Thoracic aorta (tissue), 2 donors: ENCODE measurements around the gene RDH16. TPM values are rescaled to one million over a fixed set of nuclear protein-coding genes. Genes with fewer than 3 reads are reported as not detected.
"Not testable (repeated sequence)": the region's sequence is repeated elsewhere in the genome, so short reads cannot be mapped to it uniquely, and the experiment has no call there.

Experiments
- ATAC-seq: fragments of 150-250 bp; one replicate; pipeline ENCODE4 v1.8.0; 2017; ENCODE audit warnings: low read depth; ENCODE audit not compliant: insufficient number of reproducible peaks, low FRiP score
- DNase-seq: peaks from one replicate; pipeline ENCODE4 v3.0.0-alpha.2; 2020; ENCODE audit warnings: low spot score
- H3K27ac ChIP-seq, 2 donors: fragments of 200-600 bp; sonication (generic); 1 replicate in 1 of 2; 2 replicates in 1 of 2; pipeline ENCODE4 v1.5.1; 2016; ENCODE audit warnings: mild to moderate bottlenecking in 2 of 2, moderate library complexity in 2 of 2
- H3K27me3 ChIP-seq: fragments of 200-600 bp; sonication (generic); replicated peaks from 2 replicates; pipeline ENCODE4 v1.6.0; 2016; ENCODE audit warnings: mild to moderate bottlenecking; ENCODE audit not compliant: insufficient read depth
- H3K36me3 ChIP-seq: fragments of 200-600 bp; sonication (generic); one replicate; pipeline ENCODE4 v1.5.1; 2016
- H3K4me1 ChIP-seq, 2 donors: fragments of 200-600 bp; sonication (generic); 1 replicate in 1 of 2; 2 replicates in 1 of 2; pipeline versions ENCODE4 v1.5.1 to v1.6.0; 2016; ENCODE audit warnings: low read depth in 2 of 2, mild to moderate bottlenecking in 1 of 2; ENCODE audit not compliant: control insufficient read depth in 1 of 2
- H3K4me3 ChIP-seq: fragments of 200-600 bp; sonication (generic); 2 replicates; pipeline ENCODE4 v1.5.1; 2016; ENCODE audit warnings: mild to moderate bottlenecking
- H3K9me3 ChIP-seq: fragments of 200-600 bp; sonication (generic); 2 replicates; pipeline ENCODE4 v1.5.1; 2016
- total RNA-seq, 2 donors: library from RNA; depleted of rRNA; stranded (reverse); fragments of >200 nt; gene quantifications; one replicate each; pipeline versions ENCODE4 v1.1.0 to v1.2.3, GENCODE V29; 2016
- TF ChIP-seq, protein P1 (sequence below): fragments of 200-600 bp; sonication (generic); IDR thresholded peaks from one replicate; pipeline ENCODE4 v1.5.1; 2019; ENCODE audit warnings: antibody characterized with exemption

RDH16 gene
- total RNA-seq, 2 donors from 2014 or later = 0.54 to 0.71 TPM

DNA sequence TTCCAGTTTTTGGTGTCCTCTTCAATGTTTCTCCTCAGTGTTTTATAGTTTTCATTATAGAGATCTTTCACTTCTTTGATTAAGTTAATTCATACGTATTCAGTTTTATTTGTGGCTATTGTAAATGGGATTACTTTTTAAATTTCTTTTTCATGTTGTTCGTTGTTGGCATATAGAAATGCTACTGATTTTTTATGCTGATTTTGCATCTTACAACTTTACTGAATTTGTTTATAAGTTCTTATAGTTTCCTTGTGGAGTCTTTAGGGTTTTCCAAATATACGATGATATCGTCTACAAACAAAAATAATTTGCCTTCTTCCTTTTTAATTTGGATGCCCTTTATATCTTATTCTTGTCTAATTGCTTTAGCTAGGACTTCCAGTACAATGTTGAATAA is 13.5 kb downstream of the RDH16 start:
- Histone ChIP-seq H3K36me3 (no peaks in the 10 kb centered on the region), H3K9me3 (no peaks in the 10 kb centered on the region), H3K4me3 (no peak overlapping the region), H3K27me3 (no peaks in the 10 kb centered on the region), H3K4me1 (no peaks in the 10 kb centered on the region), H3K27ac (no peak overlapping the region)
- DNase-seq (no peak), ATAC-seq (no peak)
- TF ChIP-seq, protein P1, sequence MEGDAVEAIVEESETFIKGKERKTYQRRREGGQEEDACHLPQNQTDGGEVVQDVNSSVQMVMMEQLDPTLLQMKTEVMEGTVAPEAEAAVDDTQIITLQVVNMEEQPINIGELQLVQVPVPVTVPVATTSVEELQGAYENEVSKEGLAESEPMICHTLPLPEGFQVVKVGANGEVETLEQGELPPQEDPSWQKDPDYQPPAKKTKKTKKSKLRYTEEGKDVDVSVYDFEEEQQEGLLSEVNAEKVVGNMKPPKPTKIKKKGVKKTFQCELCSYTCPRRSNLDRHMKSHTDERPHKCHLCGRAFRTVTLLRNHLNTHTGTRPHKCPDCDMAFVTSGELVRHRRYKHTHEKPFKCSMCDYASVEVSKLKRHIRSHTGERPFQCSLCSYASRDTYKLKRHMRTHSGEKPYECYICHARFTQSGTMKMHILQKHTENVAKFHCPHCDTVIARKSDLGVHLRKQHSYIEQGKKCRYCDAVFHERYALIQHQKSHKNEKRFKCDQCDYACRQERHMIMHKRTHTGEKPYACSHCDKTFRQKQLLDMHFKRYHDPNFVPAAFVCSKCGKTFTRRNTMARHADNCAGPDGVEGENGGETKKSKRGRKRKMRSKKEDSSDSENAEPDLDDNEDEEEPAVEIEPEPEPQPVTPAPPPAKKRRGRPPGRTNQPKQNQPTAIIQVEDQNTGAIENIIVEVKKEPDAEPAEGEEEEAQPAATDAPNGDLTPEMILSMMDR = no peak

DNA sequence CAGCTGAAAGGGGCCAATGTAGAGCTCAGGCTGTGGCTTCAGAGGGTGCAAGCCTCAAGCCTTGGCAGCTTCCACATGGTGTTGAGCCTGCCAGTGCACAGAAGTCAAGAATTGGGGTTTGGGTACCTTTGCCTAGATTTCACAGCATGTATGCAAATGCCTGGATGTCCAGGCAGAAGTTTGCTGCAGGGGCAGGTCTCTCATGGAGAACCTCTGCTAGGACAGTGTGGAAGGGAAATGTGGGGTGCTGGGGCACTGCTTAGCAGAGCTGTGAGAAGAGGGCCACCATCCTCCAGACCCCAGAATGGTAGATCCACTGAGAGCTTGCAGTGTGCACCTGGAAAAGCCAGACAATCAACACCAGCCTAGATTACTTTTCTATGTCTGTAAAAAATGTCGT is 14.0 kb downstream of the RDH16 start:
- not testable (repeated sequence) for ATAC-seq, H3K4me3 ChIP-seq, H3K4me1 ChIP-seq, H3K9me3 ChIP-seq, DNase-seq, H3K36me3 ChIP-seq, H3K27ac ChIP-seq, H3K27me3 ChIP-seq

DNA sequence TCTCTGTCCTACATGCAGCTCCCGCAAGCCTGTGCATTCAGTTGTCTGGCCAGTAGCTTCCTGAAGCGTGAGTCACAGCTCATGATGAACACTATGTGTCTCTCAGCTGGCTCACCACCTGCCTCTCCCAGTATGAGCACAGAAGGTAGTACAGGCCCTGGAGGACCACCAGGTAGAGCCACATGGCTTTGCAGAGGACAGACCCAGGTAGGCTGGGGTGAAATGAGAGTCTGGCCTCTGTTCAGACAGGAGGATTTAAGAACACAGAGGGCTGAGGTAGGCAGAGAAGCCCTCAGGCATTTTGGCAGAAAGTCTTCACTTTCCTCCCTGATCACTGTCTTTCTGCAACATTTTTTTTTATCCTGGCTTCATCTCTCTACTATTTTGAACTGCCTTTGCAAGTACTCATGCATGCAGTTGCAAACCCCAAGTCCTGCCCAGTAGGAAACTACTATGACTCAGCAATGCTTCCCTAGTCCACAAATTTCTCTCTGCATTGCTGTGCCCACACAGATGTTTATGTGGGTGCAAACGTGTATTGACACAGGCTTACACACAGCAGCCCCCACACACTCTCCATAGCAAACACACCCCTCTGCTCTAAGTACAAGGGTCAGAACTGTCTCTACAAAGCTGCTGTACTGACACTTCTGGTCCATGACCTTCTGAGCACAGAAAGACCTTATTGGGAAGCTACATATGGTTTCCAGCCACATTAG is 15.9 kb downstream of the RDH16 start:
- DNase-seq = no peak
- H3K27ac ChIP-seq = no peak overlapping the region
- H3K9me3 ChIP-seq = no peaks in the 10 kb centered on the region
- H3K4me3 ChIP-seq = no peak overlapping the region
- ATAC-seq = no peak
- H3K36me3 ChIP-seq = no peaks in the 10 kb centered on the region
- no peaks in the 10 kb centered on the region for H3K27me3 ChIP-seq
- H3K4me1 ChIP-seq = no peaks in the 10 kb centered on the region
- TF ChIP-seq, protein P1 = no peak

DNA sequence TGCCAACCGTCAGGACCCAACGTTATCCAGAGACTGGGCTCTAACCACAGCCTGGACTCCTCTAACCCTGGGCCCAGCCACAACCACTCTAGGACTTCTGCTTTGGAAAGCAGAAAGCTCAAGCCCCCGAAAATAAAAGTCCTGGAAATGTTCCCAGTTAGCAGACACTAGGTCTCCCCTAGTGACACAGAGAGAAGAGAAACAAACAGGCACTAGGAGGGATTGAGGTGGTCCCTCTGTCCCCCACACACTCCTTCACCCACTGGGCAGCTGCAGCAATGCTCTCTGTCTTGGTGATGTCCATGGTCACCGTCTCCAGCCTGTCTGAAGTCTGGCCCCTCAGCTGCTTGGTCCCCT is 16.5 kb downstream of the RDH16 start:
- not testable (repeated sequence) for H3K9me3 ChIP-seq, H3K4me1 ChIP-seq, H3K36me3 ChIP-seq, H3K4me3 ChIP-seq, H3K27ac ChIP-seq, DNase-seq, H3K27me3 ChIP-seq, ATAC-seq

DNA sequence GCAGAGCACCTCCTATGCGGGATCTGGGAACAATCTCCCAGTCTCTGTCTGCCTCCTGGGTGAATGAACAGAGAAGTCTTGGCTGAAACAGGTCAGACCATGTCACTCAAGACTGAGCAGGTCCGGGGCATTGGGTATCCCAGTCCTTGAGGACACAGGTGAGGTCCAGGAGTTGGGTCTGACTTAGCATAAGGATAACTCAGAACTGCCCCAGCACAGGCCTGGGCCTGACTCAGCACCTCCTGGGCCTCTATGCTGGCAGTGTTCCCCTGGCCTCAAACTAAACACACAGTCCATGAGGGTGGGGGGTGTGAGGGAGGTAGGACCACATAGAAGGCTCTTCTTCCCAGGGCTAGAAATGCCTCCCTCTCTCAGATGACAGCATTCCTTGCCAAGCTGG is 21.7 kb downstream of the RDH16 start:
- Histone ChIP-seq H3K27ac (no peak overlapping the region), H3K4me1 (no peaks in the 10 kb centered on the region), H3K4me3 (no peak overlapping the region), H3K9me3 (no peaks in the 10 kb centered on the region), H3K36me3 (no peaks in the 10 kb centered on the region), H3K27me3 (no peaks in the 10 kb centered on the region)
- TF ChIP-seq, protein P1 = no peak
- no peak for DNase-seq
- no peak for ATAC-seq

DNA sequence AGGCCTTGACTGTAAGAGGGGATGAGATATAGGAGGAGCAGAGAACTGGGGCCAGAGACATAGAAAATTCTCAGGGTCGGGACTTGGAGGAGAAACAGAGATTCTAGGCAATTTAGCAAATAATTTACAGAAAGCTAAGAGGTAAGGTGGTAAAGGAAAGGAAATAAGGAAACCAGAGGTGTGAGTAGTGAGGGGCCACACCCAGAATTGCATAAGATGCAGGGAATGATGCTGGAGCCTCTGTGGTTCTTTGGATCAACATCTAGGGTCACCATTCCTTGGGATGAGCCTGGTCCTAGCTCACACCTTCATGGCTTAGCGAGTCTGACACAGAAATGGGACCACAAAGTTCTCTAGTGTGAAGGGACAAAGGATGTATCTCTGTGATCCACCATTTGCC is 22.3 kb downstream of the RDH16 start:
- Histone ChIP-seq H3K4me1 (no peaks in the 10 kb centered on the region), H3K9me3 (no peaks in the 10 kb centered on the region), H3K4me3 (no peak overlapping the region), H3K27ac (no peak overlapping the region), H3K36me3 (no peaks in the 10 kb centered on the region), H3K27me3 (no peaks in the 10 kb centered on the region)
- TF ChIP-seq, protein P1 = no peak
- no peak for ATAC-seq
- no peak for DNase-seq
